HFF-Myc (cell line): Measurements from ENCODE around the gene HLA-DMA.

Source experiments
- DNase-seq: peaks from one replicate; pipeline ENCODE4 v3.0.0-alpha.2; 2011; ENCODE audit warnings: low read depth; ENCODE audit errors: extremely low read depth
- H3K4me3 ChIP-seq: replicated peaks from 2 replicates; pipeline ENCODE4 v1.5.1; 2011; ENCODE audit warnings: low read depth, mild to moderate bottlenecking, control low read depth, low read length
- TF ChIP-seq, protein P1 (sequence below): IDR thresholded peaks from 2 replicates; pipeline ENCODE4 v1.5.1; 2012; ENCODE audit warnings: mild to moderate bottlenecking, low read depth, low read length, control low read depth; ENCODE audit errors: missing control alignments

Gene HLA-DMA

GRCh38 chr6:32931211-32931610 is 21.7 kb downstream of the HLA-DMA start:
- DNase-seq, result no peak
- TF ChIP-seq, protein P1, sequence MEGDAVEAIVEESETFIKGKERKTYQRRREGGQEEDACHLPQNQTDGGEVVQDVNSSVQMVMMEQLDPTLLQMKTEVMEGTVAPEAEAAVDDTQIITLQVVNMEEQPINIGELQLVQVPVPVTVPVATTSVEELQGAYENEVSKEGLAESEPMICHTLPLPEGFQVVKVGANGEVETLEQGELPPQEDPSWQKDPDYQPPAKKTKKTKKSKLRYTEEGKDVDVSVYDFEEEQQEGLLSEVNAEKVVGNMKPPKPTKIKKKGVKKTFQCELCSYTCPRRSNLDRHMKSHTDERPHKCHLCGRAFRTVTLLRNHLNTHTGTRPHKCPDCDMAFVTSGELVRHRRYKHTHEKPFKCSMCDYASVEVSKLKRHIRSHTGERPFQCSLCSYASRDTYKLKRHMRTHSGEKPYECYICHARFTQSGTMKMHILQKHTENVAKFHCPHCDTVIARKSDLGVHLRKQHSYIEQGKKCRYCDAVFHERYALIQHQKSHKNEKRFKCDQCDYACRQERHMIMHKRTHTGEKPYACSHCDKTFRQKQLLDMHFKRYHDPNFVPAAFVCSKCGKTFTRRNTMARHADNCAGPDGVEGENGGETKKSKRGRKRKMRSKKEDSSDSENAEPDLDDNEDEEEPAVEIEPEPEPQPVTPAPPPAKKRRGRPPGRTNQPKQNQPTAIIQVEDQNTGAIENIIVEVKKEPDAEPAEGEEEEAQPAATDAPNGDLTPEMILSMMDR, result no peak
- no peak overlapping the region for H3K4me3 ChIP-seq

GRCh38 chr6:32922083-32922482 is 30.8 kb downstream of the HLA-DMA start:
- TF ChIP-seq, protein P1, result no peak
- DNase-seq, result no peak
- H3K4me3 ChIP-seq, result no peak overlapping the region

GRCh38 chr6:32920715-32921114 is 32.2 kb downstream of the HLA-DMA start:
- H3K4me3 ChIP-seq, result no peak overlapping the region
- TF ChIP-seq, protein P1, result no peak
- no peak for DNase-seq

- TF ChIP-seq, protein P1, result no peak
- DNase-seq, result no peak
- H3K4me3 ChIP-seq, result no peak overlapping the region
Measured at GRCh38 chr6:32912951-32913350, 39.9 kb downstream of the HLA-DMA start.

GRCh38 chr6:32908897-32909296 is 44.0 kb downstream of the HLA-DMA start:
- no peak overlapping the region for H3K4me3 ChIP-seq
- TF ChIP-seq, protein P1, result no peak
- no peak for DNase-seq

DNA sequence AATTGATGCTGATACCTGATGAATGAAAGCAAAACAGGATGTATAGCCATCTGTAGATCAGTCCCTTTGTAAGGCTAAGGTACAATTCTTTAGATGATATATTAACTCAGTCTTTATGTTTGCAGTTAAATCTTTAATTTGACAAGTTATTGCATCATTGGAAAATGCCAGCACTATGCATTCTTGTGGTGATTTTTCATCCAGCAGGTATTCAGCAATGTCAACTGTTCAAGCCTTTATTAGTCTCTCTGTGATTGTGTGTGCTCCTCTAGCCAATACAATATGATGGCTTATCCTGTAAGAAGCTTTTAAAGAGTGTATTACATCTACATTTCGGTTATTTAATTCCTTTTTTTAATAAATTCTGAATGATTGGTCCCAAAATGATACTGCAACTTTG is 46.4 kb downstream of the HLA-DMA start:
- TF ChIP-seq, protein P1, result no peak
- no peak for DNase-seq
- H3K4me3 ChIP-seq, result no peak overlapping the region

DNA sequence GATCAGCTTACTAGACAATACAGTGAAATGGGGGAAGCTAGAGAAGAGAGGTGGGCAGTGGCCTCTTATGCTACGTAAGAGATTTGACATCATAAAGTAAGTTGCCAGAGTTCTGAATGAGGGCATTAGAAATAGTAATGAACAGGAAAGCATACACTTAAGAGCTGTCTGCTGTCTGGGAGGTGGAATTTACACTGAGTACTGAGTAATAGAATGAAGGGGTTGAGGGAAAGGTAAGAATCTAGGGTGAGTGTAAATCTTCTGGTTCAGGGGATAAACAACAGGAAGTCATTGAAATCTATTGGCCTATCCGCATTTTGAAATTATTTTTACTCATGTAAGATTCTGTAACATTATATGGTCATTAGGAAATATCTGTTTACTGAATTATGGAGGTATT is 47.8 kb downstream of the HLA-DMA start:
- no peak overlapping the region for H3K4me3 ChIP-seq
- no peak for DNase-seq
- TF ChIP-seq, protein P1, result no peak
